GM19099 (cell line): ENCODE data around the gene ANTXRL.

Experiments
- POLR2A ChIP-seq: IDR thresholded peaks from 3 replicates; pipeline ENCODE4 v1.6.1; 2011; ENCODE audit warnings: low read depth; ENCODE audit not compliant: insufficient read length; ENCODE audit errors: extremely low read depth

ANTXRL gene

DNA sequence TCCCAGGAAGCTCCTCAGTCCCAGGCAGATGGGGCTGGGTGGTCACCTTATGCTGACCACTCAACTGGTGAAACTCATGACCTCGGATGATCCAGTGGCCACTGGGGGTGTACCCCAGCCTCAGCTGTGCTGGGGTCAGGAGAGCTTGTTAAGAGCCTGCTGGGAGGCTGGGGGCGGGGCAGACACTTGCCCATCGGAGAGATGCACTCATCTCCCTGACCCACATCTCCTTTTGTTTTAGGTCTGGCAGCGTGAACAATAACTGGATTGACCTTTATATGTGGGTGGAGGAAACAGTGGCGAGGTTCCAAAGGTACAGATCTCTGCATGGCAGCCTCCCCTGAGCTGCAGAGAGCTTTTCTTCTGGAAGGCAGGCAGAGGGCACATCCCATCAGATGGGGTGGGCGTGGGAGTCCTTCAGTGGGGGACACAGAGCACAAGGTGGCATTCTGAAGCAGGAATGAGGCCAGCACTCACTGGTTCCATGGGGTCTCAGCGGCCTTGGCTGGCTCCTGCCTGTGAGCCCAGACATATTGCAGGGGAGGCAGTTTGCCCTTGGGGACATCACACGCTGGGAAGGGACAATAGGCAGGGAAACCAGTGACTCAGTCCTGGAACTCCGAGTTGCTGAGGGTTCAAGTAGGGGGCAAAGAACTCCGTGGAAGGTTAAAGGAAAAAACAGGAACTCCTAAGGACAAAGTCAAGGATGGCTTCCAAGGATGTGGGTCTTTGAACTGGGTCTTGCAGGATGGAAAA is 5.2 kb downstream of the ANTXRL start:
- TF ChIP-seq POLR2A = no peak

- TF ChIP-seq POLR2A = no peak
Observed at GRCh38 chr10:46292573-46293023, 5.8 kb downstream of the ANTXRL start.

- TF ChIP-seq POLR2A = no peak
Observed at GRCh38 chr10:46293228-46293627, 6.4 kb downstream of the ANTXRL start.

DNA sequence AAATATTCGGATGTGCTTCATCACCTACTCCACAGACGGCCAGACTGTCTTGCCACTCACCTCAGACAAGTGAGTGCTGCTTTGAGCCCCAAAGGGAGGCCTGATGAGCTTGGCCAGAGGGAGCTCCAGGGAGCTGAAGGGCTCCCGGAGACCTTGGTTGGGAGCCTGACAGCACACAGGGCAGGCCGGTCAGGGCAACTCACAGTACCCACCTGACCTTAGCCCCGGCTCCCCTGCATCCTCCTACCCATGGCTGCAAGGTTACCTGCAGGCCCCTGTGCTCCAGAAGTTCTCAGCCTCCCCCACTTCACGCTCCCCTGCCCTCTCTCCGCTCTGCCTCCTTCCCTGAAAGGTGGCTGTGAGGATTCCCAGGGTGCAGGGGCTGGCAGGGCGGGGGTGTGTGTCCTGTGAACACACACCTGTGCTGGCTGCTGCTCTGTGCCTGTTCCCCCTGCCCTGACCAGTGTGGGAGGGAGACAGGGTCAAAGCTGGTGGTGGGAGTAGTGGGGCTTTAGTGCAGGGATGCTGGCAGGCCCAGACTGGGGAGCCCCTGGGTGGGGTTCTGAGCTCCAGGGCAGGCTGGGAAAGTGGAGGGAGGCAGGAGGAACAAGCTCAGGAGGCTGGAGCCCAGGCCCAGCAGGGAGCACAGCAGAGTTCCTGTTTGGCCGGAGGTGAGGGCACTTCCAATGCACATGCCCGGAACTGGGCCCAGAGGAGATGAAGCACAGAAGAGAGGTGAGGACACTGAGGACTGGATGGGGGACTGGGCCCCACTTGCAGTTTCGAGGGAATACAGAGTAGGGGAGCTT is 7.2 kb downstream of the ANTXRL start:
- TF ChIP-seq POLR2A = no peak

DNA sequence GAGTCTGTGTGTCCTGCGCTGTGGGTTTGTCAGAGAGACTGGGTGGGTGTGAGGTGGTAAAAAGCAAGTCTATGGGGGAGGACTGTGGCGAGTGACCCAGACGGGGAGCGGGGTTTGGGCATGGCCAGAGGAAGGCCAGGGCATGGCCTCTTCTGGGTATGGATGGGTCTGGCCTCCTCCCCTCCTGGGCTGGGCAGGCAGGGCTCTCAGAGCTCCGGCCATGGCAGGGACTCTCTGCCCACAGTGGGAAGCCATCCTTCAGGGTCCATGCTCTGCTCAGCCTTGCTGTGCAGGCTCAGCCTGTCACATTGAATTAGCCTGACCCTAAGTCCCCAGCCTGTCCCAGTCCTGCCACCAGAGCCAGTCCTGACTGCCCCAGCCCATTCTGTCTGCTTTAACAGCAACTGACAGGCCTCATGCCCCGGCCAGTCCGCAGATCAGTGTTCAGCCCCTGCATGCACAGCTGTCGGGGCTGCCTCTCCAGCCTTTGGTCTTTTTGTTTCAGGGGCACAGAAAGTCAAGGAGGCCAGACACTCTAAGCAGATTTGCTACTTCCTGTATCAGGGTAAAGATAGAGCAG is 7.9 kb downstream of the ANTXRL start:
- TF ChIP-seq POLR2A = no peak

- TF ChIP-seq POLR2A = no peak
Observed at GRCh38 chr10:46296641-46297141, 9.9 kb downstream of the ANTXRL start.

- TF ChIP-seq POLR2A = no peak
Observed at GRCh38 chr10:46297406-46298204, 10.8 kb downstream of the ANTXRL start.

GRCh38 chr10:46298477-46299285 is 11.9 kb downstream of the ANTXRL start:
- TF ChIP-seq POLR2A = no peak

GRCh38 chr10:46299286-46299535 is 12.4 kb downstream of the ANTXRL start:
- no peak for TF ChIP-seq POLR2A

GRCh38 chr10:46299536-46300369 is 13.0 kb downstream of the ANTXRL start:
- no peak for TF ChIP-seq POLR2A

- no peak for TF ChIP-seq POLR2A
Observed at GRCh38 chr10:46301056-46301645, 14.4 kb downstream of the ANTXRL start.

DNA sequence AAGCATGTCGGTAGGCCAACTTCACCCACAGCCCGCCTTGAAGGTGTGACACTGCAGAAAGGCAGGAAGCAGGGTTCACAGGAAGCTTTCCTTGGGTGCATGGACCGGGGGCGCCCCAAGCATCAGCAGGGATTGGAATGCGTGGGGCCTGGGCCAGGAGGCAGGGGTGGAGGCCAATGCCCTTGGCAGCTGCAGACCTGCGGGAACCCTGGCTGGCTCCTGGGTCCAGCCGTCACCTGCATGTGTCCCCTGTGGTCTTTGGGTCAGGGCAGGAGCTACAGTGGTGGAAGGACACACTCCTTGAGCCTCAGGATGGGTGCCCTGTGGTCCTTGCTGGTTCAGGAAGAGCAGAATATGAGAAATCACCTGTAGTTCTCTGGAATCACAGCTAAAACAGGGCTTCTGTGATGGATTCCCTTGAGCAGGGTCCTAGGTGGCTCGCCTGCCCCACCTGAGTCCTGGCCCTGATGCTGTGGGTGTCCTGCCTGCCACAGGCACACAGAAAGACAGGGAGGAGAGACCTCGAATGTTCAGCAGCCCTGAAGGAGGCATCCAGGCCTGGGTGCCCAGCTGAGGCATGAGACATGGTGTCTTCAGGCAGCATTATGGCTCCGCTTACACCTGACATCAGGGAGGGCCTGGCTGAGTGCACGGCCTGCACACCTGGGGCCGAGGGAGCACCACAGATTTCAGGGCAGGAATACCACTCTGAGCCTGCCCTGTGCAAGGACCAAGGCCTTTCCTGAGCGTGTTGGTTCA is 15.1 kb downstream of the ANTXRL start:
- no peak for TF ChIP-seq POLR2A
